Activated T-helper 1 cell treated with anti-CD3 and anti-CD28 coated beads, Interleukin-12 subunit alpha, Interleukin-12 subunit beta, Interleukin-2, Interleukin-4 antibody, amounts not matched to agents 30 ng/mL and 10 ng/mL and 1 ng/mL, durations not matched to agents 14 hours and 24 hours and 36 hours (primary cell): Measurements from ENCODE around the gene NPAS3. TPM values are rescaled to one million over a fixed set of nuclear protein-coding genes. Genes with fewer than 3 reads are reported as not detected.

ENCODE experiments used
- DNase-seq: peaks from one replicate; pipeline ENCODE4 v3.0.0; 2021; ENCODE audit warnings: low spot score
- H3K27ac Mint-ChIP-seq: one replicate; pipeline ENCODE4 v1.8.0; 2021; ENCODE audit warnings: mild to moderate bottlenecking, mixed read lengths
- H3K27me3 Mint-ChIP-seq: one replicate; pipeline ENCODE4 v1.8.0; 2022; ENCODE audit warnings: mild to moderate bottlenecking, moderate library complexity, mixed read lengths; ENCODE audit not compliant: insufficient read depth
- H3K36me3 Mint-ChIP-seq: one replicate; pipeline ENCODE4 v1.8.0; 2021; ENCODE audit warnings: low read depth, mixed read lengths
- H3K4me1 Mint-ChIP-seq: one replicate; pipeline ENCODE4 v1.8.0; 2021; ENCODE audit warnings: low read depth, mixed read lengths
- H3K4me3 Mint-ChIP-seq: one replicate; pipeline ENCODE4 v1.8.0; 2021; ENCODE audit warnings: mild to moderate bottlenecking, moderate library complexity, mixed read lengths
- H3K9me3 Mint-ChIP-seq: one replicate; pipeline ENCODE4 v1.8.0; 2021; ENCODE audit warnings: mixed read lengths
- intact Hi-C: fragments of 100-400 bp; cut with micrococcal nuclease; formaldehyde crosslinking; loops from one replicate; pipeline ENCODE4 v1.15.1; 2024
- total RNA-seq: library from RNA; stranded (reverse); gene quantifications from 2 replicates; pipeline ENCODE4 v1.2.3, GENCODE V29; 2022

NPAS3 gene
- total RNA-seq, 1 donor from 2014 or later, result not detected

- DNase-seq, result no peak
- Mint-ChIP-seq H3K36me3 (no peaks in the 10 kb centered on the region), H3K9me3 (no peaks in the 10 kb centered on the region), H3K27me3 (no peaks in the 10 kb centered on the region), H3K4me3 (no peak overlapping the region), H3K4me1 (peaks cover 5% of the 10 kb centered on the region), H3K27ac (no peak overlapping the region)
- intact Hi-C loops, result no loop called here
Observed at GRCh38 chr14:33454022-33454595, 515.4 kb downstream of the NPAS3 start.

GRCh38 chr14:33454707-33455106, 516.0 kb downstream of the NPAS3 start:
- H3K27ac Mint-ChIP-seq, result no peak overlapping the region
- no peaks in the 10 kb centered on the region for H3K9me3 Mint-ChIP-seq
- H3K36me3 Mint-ChIP-seq, result no peaks in the 10 kb centered on the region
- no peaks in the 10 kb centered on the region for H3K27me3 Mint-ChIP-seq
- peaks cover 5% of the 10 kb centered on the region for H3K4me1 Mint-ChIP-seq
- no peak overlapping the region for H3K4me3 Mint-ChIP-seq
- no peak for DNase-seq
- intact Hi-C loops, result no loop called here

- H3K4me1 Mint-ChIP-seq, result peaks cover 5% of the 10 kb centered on the region
- intact Hi-C loops, result no loop called here
- DNase-seq, result no peak
- H3K27me3 Mint-ChIP-seq, result no peaks in the 10 kb centered on the region
- no peaks in the 10 kb centered on the region for H3K9me3 Mint-ChIP-seq
- no peaks in the 10 kb centered on the region for H3K36me3 Mint-ChIP-seq
- H3K27ac Mint-ChIP-seq, result no peak overlapping the region
- H3K4me3 Mint-ChIP-seq, result no peak overlapping the region
Observed at GRCh38 chr14:33455654-33456345, 517.1 kb downstream of the NPAS3 start.

GRCh38 chr14:33457021-33457420, 518.3 kb downstream of the NPAS3 start:
- Mint-ChIP-seq H3K27me3 (no peaks in the 10 kb centered on the region), H3K4me1 (peaks cover 5% of the 10 kb centered on the region)

DNA sequence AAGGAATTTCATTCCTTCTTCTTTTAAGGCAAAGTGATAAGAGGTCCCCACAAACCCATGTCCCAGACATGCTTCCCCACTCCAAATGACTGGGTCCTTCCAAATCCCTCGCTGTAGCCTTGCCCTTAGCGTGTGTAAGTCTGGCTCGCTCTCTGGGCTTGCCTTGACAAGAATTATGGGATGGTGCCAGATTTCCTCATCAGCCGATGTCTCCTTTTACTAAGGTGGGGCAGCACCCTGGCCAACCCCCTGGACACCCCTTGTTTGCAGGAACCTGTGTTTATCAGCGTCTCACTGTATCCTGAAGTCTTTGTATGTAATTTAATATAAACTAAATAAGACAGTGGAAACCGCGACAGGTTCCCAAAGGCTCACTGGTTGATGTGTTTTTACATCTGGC, 518.9 kb downstream of the NPAS3 start:
- no peak for DNase-seq
- no peak overlapping the region for H3K4me3 Mint-ChIP-seq
- no peaks in the 10 kb centered on the region for H3K27me3 Mint-ChIP-seq
- intact Hi-C loops, result no loop called here
- H3K4me1 Mint-ChIP-seq, result peaks cover 5% of the 10 kb centered on the region
- H3K9me3 Mint-ChIP-seq, result no peaks in the 10 kb centered on the region
- no peak overlapping the region for H3K27ac Mint-ChIP-seq
- H3K36me3 Mint-ChIP-seq, result no peaks in the 10 kb centered on the region

More at GRCh38 chr14:33457021-33457420, 518.3 kb downstream of the NPAS3 start:
- H3K9me3 Mint-ChIP-seq, result no peaks in the 10 kb centered on the region
- no peak overlapping the region for H3K4me3 Mint-ChIP-seq
- H3K27ac Mint-ChIP-seq, result no peak overlapping the region
- intact Hi-C loops, result no loop called here
- H3K36me3 Mint-ChIP-seq, result no peaks in the 10 kb centered on the region
- DNase-seq, result no peak

DNA sequence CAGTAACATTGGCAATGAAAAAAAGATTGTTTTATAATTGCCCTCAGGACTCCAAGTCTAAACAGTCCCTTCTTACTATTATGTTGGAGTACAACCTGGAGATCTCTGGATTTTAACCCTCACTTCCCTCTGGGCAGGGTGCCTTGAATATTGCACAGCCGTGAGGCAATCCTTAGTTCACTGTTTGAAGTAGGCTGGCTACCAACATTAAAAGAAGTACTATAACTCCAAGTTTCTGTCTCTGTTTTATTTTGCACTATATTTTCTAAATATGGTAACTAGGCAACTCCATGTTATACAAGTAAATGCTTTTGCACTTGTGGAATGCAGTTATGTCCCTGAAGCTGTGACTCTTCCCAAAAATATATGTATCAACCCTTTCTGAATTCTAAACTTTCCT, 521.5 kb downstream of the NPAS3 start:
- Mint-ChIP-seq H3K4me3 (no peak overlapping the region), H3K27me3 (no peaks in the 10 kb centered on the region), H3K9me3 (no peaks in the 10 kb centered on the region), H3K4me1 (no peaks in the 10 kb centered on the region), H3K36me3 (no peaks in the 10 kb centered on the region), H3K27ac (no peak overlapping the region)
- intact Hi-C loops, result no loop called here
- no peak for DNase-seq

- DNase-seq, result no peak
- no peaks in the 10 kb centered on the region for H3K9me3 Mint-ChIP-seq
- H3K4me1 Mint-ChIP-seq, result no peaks in the 10 kb centered on the region
- intact Hi-C loops, result no loop called here
- H3K36me3 Mint-ChIP-seq, result no peaks in the 10 kb centered on the region
- H3K27me3 Mint-ChIP-seq, result no peaks in the 10 kb centered on the region
- H3K4me3 Mint-ChIP-seq, result no peak overlapping the region
- H3K27ac Mint-ChIP-seq, result no peak overlapping the region
Observed at GRCh38 chr14:33461036-33461435, 522.4 kb downstream of the NPAS3 start.

DNA sequence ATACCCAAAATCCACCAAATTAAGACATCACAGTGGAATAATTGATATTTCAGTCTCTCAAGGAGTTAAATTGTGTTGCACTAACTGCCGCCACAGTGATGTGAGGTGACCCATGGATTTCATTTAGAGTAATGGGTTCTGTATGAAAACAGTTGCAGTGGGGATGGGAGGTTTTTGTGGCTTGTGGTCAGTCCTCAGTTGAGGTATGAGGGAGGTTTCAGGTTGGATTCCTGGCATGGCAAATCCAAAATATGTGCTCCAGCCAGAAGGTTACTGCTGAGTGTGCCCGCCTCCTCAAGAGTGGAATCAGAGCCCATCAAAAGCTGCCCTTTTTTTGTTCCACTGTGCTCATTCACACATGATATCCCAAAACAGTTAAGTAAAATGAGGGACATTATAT, 525.1 kb downstream of the NPAS3 start:
- H3K9me3 Mint-ChIP-seq, result no peaks in the 10 kb centered on the region
- intact Hi-C loops, result no loop called here
- H3K4me1 Mint-ChIP-seq, result no peaks in the 10 kb centered on the region
- no peak overlapping the region for H3K27ac Mint-ChIP-seq
- H3K36me3 Mint-ChIP-seq, result no peaks in the 10 kb centered on the region
- DNase-seq, result no peak
- no peaks in the 10 kb centered on the region for H3K27me3 Mint-ChIP-seq
- no peak overlapping the region for H3K4me3 Mint-ChIP-seq

DNA sequence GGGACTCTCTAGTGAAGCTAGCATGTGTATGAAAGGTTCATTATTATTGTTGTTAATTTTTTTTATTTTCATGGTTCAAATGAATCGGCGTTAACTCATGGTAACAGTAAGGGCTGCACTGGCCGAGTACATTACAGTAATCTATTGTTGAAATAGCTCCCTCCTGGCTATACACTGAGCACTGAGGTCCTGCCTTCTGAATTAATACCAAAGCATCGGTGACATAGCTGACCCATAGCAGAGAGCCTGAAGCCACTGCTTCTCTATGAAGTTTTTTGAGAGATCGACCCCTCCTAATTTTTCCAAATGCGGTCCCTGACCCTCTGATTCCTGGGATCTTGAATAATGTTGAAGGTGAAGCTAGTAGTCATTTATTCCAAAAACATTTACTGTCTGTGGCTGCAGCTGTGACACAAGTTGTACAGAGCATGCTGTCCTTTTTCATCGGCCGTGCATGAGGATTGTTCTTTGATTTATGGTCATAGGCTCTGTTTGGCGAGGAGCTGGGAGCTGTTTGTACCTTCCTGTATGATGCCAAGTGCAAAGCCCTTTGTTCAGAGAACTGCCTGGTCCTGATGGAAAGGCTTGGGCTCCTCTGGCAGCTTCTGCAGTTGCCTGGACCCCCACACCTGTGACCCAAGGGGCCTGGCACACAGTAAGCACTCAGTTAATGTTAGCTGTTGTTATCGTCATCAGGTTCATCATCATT, 525.7 kb downstream of the NPAS3 start:
- H3K4me3 Mint-ChIP-seq, result no peak overlapping the region

DNA sequence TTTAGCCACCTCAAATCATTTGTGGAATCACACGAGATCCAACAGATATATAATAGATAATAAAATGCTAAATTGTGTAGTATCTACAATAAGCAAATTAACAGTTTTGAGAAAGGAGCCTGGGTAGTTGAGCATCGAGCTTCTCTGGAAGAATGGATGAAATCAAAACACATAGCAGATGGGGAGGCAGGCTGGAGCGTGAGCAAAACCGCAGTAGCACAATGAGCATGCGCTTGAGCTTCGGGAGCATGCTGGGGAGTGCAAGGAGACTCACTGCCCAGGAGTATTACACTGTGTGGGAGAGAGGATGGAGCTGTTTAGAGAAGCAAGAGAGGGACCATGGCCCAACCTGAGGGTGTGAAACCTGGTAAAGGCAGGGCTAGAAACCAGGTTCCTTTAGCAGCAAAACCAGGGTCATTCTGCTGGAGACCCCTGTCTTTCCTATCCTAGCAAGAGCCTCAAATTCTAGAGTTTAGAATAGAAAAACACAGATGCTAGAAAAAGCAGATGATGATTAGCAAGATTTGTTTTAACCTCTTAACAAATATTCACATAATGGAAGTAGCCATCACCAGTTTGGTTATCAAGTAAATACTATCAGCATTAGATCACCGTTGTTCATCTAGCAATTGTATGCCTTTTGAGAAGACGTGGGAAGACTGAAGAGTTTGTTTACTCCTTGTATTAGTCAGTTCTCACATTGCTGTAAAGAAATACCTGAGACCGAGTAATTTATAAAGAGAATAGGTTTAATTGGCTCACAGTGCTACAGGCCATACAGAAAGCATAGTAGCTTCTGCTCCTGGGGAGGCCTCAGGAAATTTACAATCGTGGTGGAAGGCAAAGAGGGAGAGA, 527.4 kb downstream of the NPAS3 start:
- Mint-ChIP-seq H3K27ac (no peak overlapping the region), H3K9me3 (no peaks in the 10 kb centered on the region), H3K4me1 (no peaks in the 10 kb centered on the region), H3K36me3 (no peaks in the 10 kb centered on the region), H3K4me3 (no peak overlapping the region), H3K27me3 (no peaks in the 10 kb centered on the region)
- intact Hi-C loops, result no loop called here
- DNase-seq, result no peak

More for the DNA sequence above, 525.7 kb downstream of the NPAS3 start:
- Mint-ChIP-seq H3K9me3 (no peaks in the 10 kb centered on the region), H3K27ac (no peak overlapping the region), H3K27me3 (no peaks in the 10 kb centered on the region), H3K4me1 (no peaks in the 10 kb centered on the region), H3K36me3 (no peaks in the 10 kb centered on the region)
- DNase-seq, result no peak
- intact Hi-C loops, result no loop called here

- Mint-ChIP-seq H3K9me3 (no peaks in the 10 kb centered on the region), H3K27ac (no peak overlapping the region), H3K4me3 (no peak overlapping the region), H3K4me1 (no peaks in the 10 kb centered on the region), H3K36me3 (no peaks in the 10 kb centered on the region), H3K27me3 (no peaks in the 10 kb centered on the region)
- intact Hi-C loops, result no loop called here
- no peak for DNase-seq
Observed at GRCh38 chr14:33467971-33468370, 529.3 kb downstream of the NPAS3 start.

DNA sequence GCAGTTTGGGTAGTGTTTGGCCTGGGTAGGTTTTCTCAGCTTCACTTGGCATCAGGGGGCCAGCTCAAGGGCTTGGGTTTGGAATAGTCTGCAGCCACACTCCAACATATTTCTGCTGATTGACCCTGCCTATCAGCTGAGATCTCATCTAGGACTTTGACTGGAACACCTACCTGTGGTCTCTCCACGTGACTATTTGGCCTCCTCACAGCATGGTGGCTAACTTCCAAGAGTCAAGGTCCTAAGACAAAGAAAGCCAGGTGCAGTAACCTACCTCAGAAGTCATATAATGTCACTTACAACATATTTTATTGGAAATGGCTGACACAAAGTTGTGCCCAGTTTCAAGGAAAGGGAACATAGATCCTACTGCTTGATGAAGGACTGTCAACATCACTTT, 531.2 kb downstream of the NPAS3 start:
- intact Hi-C loops, result no loop called here
- H3K9me3 Mint-ChIP-seq, result no peaks in the 10 kb centered on the region
- H3K4me1 Mint-ChIP-seq, result no peaks in the 10 kb centered on the region
- no peaks in the 10 kb centered on the region for H3K27me3 Mint-ChIP-seq
- no peaks in the 10 kb centered on the region for H3K36me3 Mint-ChIP-seq
- no peak overlapping the region for H3K4me3 Mint-ChIP-seq
- DNase-seq, result no peak
- no peak overlapping the region for H3K27ac Mint-ChIP-seq

DNA sequence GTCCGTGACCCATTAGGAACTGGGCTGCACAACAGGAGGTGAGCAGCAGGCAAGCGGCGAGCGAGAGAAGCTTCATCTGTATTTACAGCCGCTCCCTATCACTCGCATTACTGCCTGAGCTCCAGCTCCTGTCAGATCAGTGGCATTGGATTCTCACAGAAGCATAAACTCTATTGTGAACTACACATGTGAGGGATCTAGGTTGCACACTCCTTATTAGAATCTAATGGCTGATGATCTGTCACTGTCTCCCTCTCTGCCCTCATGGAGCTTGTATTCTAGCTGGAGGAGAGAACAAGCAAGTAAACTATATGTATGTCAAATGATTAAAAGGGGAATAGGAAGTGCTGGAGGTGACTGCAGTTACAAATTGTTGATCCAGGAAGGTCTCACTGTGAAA, 533.1 kb downstream of the NPAS3 start:
- Mint-ChIP-seq H3K9me3 (no peaks in the 10 kb centered on the region), H3K4me3 (no peak overlapping the region), H3K36me3 (no peaks in the 10 kb centered on the region), H3K27ac (no peak overlapping the region), H3K27me3 (no peaks in the 10 kb centered on the region), H3K4me1 (no peaks in the 10 kb centered on the region)
- no peak for DNase-seq
- intact Hi-C loops, result no loop called here
